BLaER1 treated with 17β-estradiol and CSF1 and Interleukin-3, amounts not matched to agents 10 nM and 100 nM (cell line): ENCODE measurements around the gene SCARB1.

ENCODE experiments used
- H3K27ac ChIP-seq, 11 experiments: shearing (Covaris generic); formaldehyde crosslinking; 2 replicates each; pipeline ENCODE4 v1.8.1; 2022
- H3K27me3 ChIP-seq, 11 experiments: shearing (Covaris generic); formaldehyde crosslinking; 2 replicates each; pipeline ENCODE4 v1.8.1; 2022
- H3K36me3 ChIP-seq, 11 experiments: shearing (Covaris generic); formaldehyde crosslinking; 2 replicates each; pipeline ENCODE4 v1.8.1; 2022
- H3K4me1 ChIP-seq, 10 experiments: shearing (Covaris generic); formaldehyde crosslinking; 2 replicates each; pipeline ENCODE4 v1.8.1; 2022
- H3K4me2 ChIP-seq, 11 experiments: shearing (Covaris generic); formaldehyde crosslinking; 2 replicates each; pipeline ENCODE4 v1.8.1; 2022
- H3K4me3 ChIP-seq, 10 experiments: shearing (Covaris generic); formaldehyde crosslinking; 2 replicates each; pipeline ENCODE4 v1.8.1; 2022
- H3K9ac ChIP-seq, 11 experiments: shearing (Covaris generic); formaldehyde crosslinking; 2 replicates each; pipeline ENCODE4 v1.8.1; 2022
- H3K9me3 ChIP-seq, 11 experiments: shearing (Covaris generic); formaldehyde crosslinking; replicated peaks in 1 of 11; 2 replicates each; pipeline ENCODE4 v1.8.1; 2022
- H4K20me1 ChIP-seq, 11 experiments: shearing (Covaris generic); formaldehyde crosslinking; 2 replicates each; pipeline ENCODE4 v1.8.1; 2022
- Cebpa-rat ChIP-seq, 11 experiments: shearing (Covaris generic); IDR thresholded peaks; 2 replicates each; pipeline ENCODE4 v1.8.1; 2022

Gene SCARB1

DNA sequence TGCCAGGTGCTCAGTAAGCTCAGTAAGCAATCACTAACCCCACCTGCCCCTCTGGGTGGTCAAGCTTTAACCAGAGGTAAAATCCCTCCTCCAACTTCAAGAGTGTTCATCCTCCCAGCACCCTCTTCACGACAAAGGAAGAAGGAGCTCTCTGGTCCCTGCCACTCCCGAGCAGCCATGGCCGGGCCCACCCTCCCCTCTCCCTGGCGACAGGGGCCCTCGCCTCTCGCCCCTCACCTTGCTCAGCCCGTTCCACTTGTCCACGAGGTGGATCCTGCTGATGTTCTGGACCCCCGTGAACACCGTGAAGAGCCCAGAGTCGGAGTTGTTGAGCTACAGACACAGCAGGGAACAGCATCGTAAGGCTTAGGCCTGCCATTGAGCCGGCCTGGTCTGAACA is 52.0 kb downstream of the SCARB1 start:
- Histone ChIP-seq H3K9me3 (no peaks in the 10 kb centered on the region), H3K9ac (no peak overlapping the region), H3K27ac (no peak overlapping the region), H3K36me3 (peaks cover 79 to 100% (median 99%) of the 10 kb centered on the region in 11 experiments), H3K4me3 (no peak overlapping the region), H4K20me1 (peaks cover 0 to 55% (median 32%) of the 10 kb centered on the region in 11 experiments; a peak in 17 of 22 replicates), H3K4me2 (no peak overlapping the region), H3K27me3 (no peaks in the 10 kb centered on the region), H3K4me1 (peaks cover 0 to 20% (median 3%) of the 10 kb centered on the region in 10 experiments; a peak in 7 of 20 replicates)
- TF ChIP-seq Cebpa-rat (IDR thresholded peaks at IDR 0.05) = no peak

DNA sequence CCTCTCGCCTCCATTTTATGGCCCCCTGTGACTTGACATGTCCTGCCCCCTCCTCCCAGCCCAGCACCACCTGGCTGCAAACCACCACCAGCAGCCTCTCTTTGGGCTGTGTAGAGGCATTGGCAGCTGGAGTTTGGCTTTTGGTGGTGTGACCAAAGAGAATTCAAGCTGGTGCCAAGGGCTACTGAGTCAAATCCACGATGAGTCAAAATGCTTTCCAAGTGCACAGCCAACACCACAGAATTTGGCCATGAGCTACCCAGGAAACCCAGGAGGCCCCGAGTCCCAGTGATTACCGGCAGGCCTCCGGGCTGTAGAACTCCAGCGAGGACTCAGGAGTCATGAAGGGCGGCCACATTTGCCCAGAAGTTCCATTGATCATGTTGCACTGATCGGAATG is 53.8 kb downstream of the SCARB1 start:
- Histone ChIP-seq H3K27me3 (no peaks in the 10 kb centered on the region), H3K9ac (no peak overlapping the region), H3K4me3 (no peak overlapping the region), H3K36me3 (peaks cover 83 to 100% (median 100%) of the 10 kb centered on the region in 11 experiments), H3K9me3 (no peaks in the 10 kb centered on the region), H3K27ac (no peak overlapping the region), H3K4me2 (no peak overlapping the region), H4K20me1 (peaks cover 0 to 40% (median 28%) of the 10 kb centered on the region in 11 experiments; a peak in 13 of 22 replicates), H3K4me1 (peaks cover 0 to 2% (median 0%) of the 10 kb centered on the region in 10 experiments; a peak in 3 of 20 replicates)
- TF ChIP-seq Cebpa-rat (IDR thresholded peaks at IDR 0.05) = no peak

DNA sequence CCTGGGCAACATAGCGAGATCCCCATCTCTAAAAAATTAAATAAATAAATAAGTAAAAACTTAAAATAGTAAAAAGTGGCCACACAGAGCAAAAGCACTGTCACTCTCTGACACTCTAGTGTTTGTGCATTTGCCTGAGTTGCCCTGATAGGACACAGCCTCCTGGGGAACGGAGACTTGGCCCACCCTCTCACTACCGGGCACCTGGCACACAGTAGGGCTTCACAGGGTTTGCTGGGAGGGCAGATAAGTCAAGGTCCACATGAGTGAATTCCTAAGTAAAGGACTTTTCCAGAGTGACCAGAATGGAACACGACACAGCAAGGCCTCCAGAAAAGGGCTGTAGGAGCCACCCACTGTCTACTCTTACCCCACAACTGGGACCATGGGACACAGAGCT is 54.3 kb downstream of the SCARB1 start:
- Histone ChIP-seq H3K4me2 (no peak overlapping the region), H3K9ac (no peak overlapping the region), H4K20me1 (peaks cover 0 to 40% (median 24%) of the 10 kb centered on the region in 11 experiments; a peak in 13 of 22 replicates), H3K4me1 (no peaks in the 10 kb centered on the region; a peak in 1 of 20 replicates), H3K36me3 (peaks cover 83 to 100% (median 100%) of the 10 kb centered on the region in 11 experiments), H3K27me3 (no peaks in the 10 kb centered on the region), H3K4me3 (no peak overlapping the region), H3K9me3 (no peaks in the 10 kb centered on the region), H3K27ac (no peak overlapping the region)
- TF ChIP-seq Cebpa-rat (IDR thresholded peaks at IDR 0.05) = no peak

DNA sequence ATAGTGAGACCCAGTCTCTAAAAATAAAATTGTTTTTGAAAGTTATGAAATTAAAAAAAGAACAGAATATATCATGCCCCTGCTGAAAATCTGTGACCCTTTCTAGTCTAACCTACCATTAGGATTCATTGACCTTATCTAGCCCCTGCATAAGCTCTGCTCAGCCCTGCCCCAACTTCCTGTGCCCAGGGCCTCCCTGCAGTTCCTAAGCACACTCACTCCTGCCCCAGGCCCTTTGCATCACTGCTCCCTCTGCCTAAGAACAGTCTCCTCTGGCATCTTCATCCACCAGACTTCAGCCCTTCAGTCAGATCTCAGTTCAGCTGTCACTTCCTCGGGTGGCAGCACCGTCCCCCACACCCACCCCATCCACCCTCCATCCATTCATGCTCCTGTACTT is 55.4 kb downstream of the SCARB1 start:
- H3K4me1 ChIP-seq = no peaks in the 10 kb centered on the region; a peak in 1 of 20 replicates
- no peak overlapping the region for H3K27ac ChIP-seq
- H3K36me3 ChIP-seq = peaks cover 83 to 100% (median 100%) of the 10 kb centered on the region in 11 experiments
- no peaks in the 10 kb centered on the region for H3K27me3 ChIP-seq
- H3K9me3 ChIP-seq = no peaks in the 10 kb centered on the region
- H3K9ac ChIP-seq = no peak overlapping the region
- no peak for TF ChIP-seq Cebpa-rat (IDR thresholded peaks at IDR 0.05)
- H3K4me2 ChIP-seq = no peak overlapping the region
- peaks cover 0 to 42% (median 22%) of the 10 kb centered on the region in 11 experiments; a peak in 13 of 22 replicates for H4K20me1 ChIP-seq
- H3K4me3 ChIP-seq = no peak overlapping the region

DNA sequence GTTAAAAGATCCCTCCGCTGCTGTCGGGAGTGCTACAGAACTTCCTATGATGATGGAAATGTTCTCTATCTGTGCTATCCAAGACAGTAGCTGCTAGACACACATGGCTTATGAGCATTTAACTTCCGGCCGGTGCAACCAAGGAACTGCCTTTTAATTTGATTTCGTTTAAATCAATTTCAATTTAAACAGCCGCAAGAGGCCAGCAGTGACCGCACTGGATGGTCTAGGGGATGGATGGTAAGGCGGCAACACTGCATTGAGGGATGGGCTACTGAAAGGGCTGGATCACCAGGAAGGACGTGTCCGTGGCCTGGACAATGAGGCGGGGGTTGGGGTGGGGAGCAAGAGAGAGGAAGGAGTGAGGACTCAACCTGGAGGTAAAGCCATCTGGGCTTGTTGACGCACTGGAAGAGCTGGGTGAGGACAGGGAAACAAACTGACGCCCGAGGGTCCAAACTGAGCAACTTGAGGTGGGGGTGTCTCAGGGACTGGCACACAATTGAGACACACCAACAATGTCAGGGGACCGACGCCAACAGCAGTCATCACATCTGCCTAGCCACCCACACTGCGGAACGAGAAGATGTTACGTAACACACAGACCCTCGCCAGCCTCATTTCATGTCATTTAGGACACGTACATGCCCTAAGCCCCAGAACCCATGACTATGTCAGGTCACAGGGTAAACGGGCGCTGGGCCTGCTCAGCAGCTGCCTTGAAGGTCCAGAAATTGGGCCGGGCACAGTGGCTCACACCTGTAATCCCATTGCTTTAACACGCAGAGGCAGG is 57.6 kb downstream of the SCARB1 start:
- peak in 4 of 11 experiments; percentile 17 to 54 (median 20); a peak in 2 of 22 replicates for TF ChIP-seq Cebpa-rat (IDR thresholded peaks at IDR 0.05)
- Histone ChIP-seq H3K27me3 (no peaks in the 10 kb centered on the region), H3K9me3 (no peaks in the 10 kb centered on the region), H3K9ac (no peak overlapping the region), H3K4me1 (no peaks in the 10 kb centered on the region; a peak in 2 of 20 replicates), H3K4me2 (no peak overlapping the region), H3K4me3 (no peak overlapping the region), H3K36me3 (peaks cover 83 to 100% (median 98%) of the 10 kb centered on the region in 11 experiments), H3K27ac (no peak overlapping the region), H4K20me1 (peaks cover 0 to 47% (median 15%) of the 10 kb centered on the region in 11 experiments; a peak in 12 of 22 replicates)

DNA sequence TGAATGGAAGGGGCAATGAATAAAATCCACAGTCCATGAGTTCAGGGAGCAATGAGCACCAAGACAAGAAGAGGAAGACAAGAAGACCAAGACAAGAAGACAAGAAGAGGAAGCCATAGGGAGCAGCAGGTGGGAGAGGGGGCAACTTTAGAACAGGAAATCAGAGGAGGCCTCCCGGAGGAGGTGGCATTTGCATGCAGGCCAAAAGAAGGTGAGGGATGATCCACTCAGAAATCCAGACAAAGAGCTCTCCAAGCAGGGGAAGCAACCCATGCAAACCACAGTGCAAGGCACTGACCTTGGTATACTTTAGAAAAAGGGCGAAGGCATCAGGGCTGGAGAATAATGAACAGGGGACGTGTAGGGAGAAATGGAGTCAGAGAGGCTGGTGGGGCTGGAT is 58.6 kb downstream of the SCARB1 start:
- no peak overlapping the region for H3K9ac ChIP-seq
- H3K4me2 ChIP-seq = no peak overlapping the region
- TF ChIP-seq Cebpa-rat (IDR thresholded peaks at IDR 0.05) = no peak
- peaks cover 2 to 9% (median 5%) of the 10 kb centered on the region in 10 experiments; a peak in 18 of 20 replicates for H3K4me1 ChIP-seq
- H3K27ac ChIP-seq = no peak overlapping the region
- no peak overlapping the region for H3K4me3 ChIP-seq
- H3K27me3 ChIP-seq = no peaks in the 10 kb centered on the region
- no peaks in the 10 kb centered on the region for H3K9me3 ChIP-seq
- H4K20me1 ChIP-seq = peaks cover 0 to 50% (median 23%) of the 10 kb centered on the region in 11 experiments; a peak in 13 of 22 replicates
- H3K36me3 ChIP-seq = peaks cover 85 to 100% (median 98%) of the 10 kb centered on the region in 11 experiments

DNA sequence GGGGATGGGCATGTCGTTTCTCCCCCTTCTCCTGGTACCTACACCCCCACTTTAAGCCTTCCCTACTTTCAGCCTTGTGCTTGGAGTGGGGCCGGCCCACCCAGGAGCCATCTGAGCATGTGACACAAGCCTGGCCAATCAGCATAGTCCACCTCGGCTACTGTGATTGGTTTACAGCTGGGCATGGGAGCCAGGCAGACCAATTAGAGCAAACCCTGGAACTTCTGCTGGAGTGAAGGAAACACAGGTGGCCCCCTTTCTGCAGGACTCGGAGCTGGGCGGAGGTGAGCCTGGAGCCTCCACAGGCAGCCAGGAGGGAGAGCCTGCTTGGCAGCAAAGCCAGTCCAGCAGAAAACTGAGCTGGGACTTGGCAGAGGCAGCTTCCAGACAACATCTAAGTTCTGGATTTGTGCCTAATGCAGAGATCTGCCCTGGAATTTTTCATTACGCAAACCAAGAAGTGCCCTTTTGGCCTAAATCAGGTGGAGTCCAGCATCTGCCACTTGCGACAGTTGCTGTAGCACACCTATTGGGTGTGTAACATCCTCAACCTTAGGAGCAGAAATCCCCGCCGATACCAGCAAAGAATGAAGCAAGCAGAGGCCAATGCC is 59.5 kb downstream of the SCARB1 start:
- Histone ChIP-seq H4K20me1 (peaks cover 0 to 51% (median 16%) of the 10 kb centered on the region in 11 experiments; a peak in 13 of 22 replicates), H3K9ac (no peak overlapping the region), H3K36me3 (peaks cover 87 to 100% (median 98%) of the 10 kb centered on the region in 11 experiments), H3K27me3 (no peaks in the 10 kb centered on the region), H3K27ac (no peak overlapping the region), H3K4me3 (no peak overlapping the region), H3K9me3 (no peaks in the 10 kb centered on the region), H3K4me1 (peaks cover 9 to 18% (median 14%) of the 10 kb centered on the region in 10 experiments; a peak in 18 of 20 replicates), H3K4me2 (no peak overlapping the region)
- TF ChIP-seq Cebpa-rat (IDR thresholded peaks at IDR 0.05) = no peak

DNA sequence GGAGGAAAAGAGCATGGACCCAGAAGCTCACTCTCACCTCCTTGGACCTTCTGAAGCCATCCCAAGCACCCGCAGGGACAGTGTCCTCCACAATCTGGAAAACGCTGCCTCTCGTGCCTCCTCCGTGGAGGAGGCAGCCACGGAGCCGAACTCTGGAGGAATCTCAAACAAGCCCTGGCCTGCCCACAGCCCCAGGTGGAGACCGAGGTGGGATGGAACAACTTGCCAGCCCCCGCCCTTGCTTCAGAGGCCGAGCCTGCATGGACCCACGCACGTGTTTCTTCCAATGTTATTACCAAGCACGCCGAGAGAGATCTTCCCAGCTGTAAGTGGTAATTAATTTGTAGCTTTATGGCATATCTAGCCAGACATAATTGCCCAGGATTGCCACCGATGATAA is 61.3 kb downstream of the SCARB1 start:
- H3K9ac ChIP-seq = no peak overlapping the region
- H3K4me3 ChIP-seq = no peak overlapping the region
- no peaks in the 10 kb centered on the region for H3K27me3 ChIP-seq
- peaks cover 18 to 35% (median 25%) of the 10 kb centered on the region in 10 experiments for H3K4me1 ChIP-seq
- TF ChIP-seq Cebpa-rat (IDR thresholded peaks at IDR 0.05) = no peak
- no peaks in the 10 kb centered on the region for H3K9me3 ChIP-seq
- no peak overlapping the region for H3K4me2 ChIP-seq
- peaks cover 95 to 100% (median 98%) of the 10 kb centered on the region in 11 experiments for H3K36me3 ChIP-seq
- peak overlapping the region in 1 of 11 experiments; percentile 27; a peak in 1 of 22 replicates for H3K27ac ChIP-seq
- H4K20me1 ChIP-seq = peaks cover 0 to 60% (median 16%) of the 10 kb centered on the region in 11 experiments; a peak in 13 of 22 replicates

DNA sequence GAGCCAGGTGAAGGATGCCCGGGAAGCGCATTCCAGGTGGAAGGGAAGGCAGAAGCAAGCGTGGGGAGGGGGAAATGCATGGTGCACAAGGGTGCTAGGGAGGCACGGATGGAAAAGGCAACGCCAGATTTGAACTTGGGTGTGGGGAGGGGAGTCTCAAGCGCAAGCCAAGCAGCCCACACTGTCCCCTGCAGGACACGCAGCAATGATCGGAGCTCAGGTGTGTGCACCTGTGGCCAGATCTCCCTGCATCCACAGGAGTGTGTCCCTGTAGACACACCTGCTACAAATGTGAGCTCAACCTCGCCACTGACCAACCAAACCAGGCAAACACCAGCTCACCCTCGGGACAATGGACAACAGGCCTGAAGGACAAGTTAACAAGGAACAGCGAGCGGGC is 63.2 kb downstream of the SCARB1 start:
- H3K4me1 ChIP-seq = peaks cover 37 to 54% (median 44%) of the 10 kb centered on the region in 10 experiments
- no peak overlapping the region; a peak in 1 of 22 replicates for H3K9ac ChIP-seq
- no peaks in the 10 kb centered on the region for H3K27me3 ChIP-seq
- TF ChIP-seq Cebpa-rat (IDR thresholded peaks at IDR 0.05) = no peak
- H3K9me3 ChIP-seq = no peaks in the 10 kb centered on the region
- no peak overlapping the region for H3K4me3 ChIP-seq
- H4K20me1 ChIP-seq = peaks cover 0 to 68% (median 24%) of the 10 kb centered on the region in 11 experiments; a peak in 13 of 22 replicates
- H3K36me3 ChIP-seq = peaks cover 77 to 98% (median 84%) of the 10 kb centered on the region in 11 experiments
- H3K27ac ChIP-seq = no peak overlapping the region
- H3K4me2 ChIP-seq = peak overlapping the region in 3 of 11 experiments; percentile 46 to 50 (median 47); a peak in 3 of 22 replicates
